Measurements from ENCODE around the gene RIOK2.

DNA sequence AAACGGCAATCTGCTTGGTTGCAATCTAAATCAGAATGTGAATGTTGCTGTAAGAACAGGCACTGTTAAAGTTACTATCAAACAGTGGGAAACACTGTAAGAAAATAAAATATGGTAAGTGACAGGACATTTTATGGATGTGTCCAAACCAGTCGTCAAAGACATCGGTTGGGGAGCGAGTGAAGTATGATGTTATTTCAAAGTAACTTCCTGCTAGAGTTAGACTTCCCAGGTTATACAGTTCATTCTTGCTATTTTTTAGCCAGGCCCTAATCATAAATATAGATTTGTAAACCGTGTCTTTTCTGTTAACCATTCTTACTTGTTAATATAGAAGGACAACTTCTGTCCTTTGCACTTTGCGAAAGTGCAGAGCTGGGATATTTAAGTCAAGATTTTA is 70.8 kb downstream of the RIOK2 start:
- TF ChIP-seq, protein P1, sequence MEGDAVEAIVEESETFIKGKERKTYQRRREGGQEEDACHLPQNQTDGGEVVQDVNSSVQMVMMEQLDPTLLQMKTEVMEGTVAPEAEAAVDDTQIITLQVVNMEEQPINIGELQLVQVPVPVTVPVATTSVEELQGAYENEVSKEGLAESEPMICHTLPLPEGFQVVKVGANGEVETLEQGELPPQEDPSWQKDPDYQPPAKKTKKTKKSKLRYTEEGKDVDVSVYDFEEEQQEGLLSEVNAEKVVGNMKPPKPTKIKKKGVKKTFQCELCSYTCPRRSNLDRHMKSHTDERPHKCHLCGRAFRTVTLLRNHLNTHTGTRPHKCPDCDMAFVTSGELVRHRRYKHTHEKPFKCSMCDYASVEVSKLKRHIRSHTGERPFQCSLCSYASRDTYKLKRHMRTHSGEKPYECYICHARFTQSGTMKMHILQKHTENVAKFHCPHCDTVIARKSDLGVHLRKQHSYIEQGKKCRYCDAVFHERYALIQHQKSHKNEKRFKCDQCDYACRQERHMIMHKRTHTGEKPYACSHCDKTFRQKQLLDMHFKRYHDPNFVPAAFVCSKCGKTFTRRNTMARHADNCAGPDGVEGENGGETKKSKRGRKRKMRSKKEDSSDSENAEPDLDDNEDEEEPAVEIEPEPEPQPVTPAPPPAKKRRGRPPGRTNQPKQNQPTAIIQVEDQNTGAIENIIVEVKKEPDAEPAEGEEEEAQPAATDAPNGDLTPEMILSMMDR (tag by site-specific recombination; IDR thresholded peaks at IDR 0.05): no peak
- TF ChIP-seq KLF16 (tag by site-specific recombination; IDR thresholded peaks at IDR 0.05) (no peak), ZNF174 (tag by site-specific recombination; IDR thresholded peaks at IDR 0.05) (no peak), MZF1 (tag by site-specific recombination; IDR thresholded peaks at IDR 0.05; ENCODE audit: borderline replicate concordance) (no peak), GLI2 (tag by site-specific recombination; IDR thresholded peaks at IDR 0.05; ENCODE audit: borderline replicate concordance, low read depth) (no peak), TCF7L2 (IDR thresholded peaks at IDR 0.05; ENCODE audit: borderline replicate concordance, low read depth, low read length) (no peak), ZNF843 (tag by site-specific recombination; IDR thresholded peaks at IDR 0.05) (no peak), YY1 (tag by site-specific recombination; IDR thresholded peaks at IDR 0.05) (no peak), SP2 (tag by site-specific recombination; IDR thresholded peaks at IDR 0.05) (no peak)
- TF ChIP-seq, protein P2, sequence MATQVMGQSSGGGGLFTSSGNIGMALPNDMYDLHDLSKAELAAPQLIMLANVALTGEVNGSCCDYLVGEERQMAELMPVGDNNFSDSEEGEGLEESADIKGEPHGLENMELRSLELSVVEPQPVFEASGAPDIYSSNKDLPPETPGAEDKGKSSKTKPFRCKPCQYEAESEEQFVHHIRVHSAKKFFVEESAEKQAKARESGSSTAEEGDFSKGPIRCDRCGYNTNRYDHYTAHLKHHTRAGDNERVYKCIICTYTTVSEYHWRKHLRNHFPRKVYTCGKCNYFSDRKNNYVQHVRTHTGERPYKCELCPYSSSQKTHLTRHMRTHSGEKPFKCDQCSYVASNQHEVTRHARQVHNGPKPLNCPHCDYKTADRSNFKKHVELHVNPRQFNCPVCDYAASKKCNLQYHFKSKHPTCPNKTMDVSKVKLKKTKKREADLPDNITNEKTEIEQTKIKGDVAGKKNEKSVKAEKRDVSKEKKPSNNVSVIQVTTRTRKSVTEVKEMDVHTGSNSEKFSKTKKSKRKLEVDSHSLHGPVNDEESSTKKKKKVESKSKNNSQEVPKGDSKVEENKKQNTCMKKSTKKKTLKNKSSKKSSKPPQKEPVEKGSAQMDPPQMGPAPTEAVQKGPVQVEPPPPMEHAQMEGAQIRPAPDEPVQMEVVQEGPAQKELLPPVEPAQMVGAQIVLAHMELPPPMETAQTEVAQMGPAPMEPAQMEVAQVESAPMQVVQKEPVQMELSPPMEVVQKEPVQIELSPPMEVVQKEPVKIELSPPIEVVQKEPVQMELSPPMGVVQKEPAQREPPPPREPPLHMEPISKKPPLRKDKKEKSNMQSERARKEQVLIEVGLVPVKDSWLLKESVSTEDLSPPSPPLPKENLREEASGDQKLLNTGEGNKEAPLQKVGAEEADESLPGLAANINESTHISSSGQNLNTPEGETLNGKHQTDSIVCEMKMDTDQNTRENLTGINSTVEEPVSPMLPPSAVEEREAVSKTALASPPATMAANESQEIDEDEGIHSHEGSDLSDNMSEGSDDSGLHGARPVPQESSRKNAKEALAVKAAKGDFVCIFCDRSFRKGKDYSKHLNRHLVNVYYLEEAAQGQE (tag by site-specific recombination; IDR thresholded peaks at IDR 0.05): no peak
- TF ChIP-seq, protein P3, sequence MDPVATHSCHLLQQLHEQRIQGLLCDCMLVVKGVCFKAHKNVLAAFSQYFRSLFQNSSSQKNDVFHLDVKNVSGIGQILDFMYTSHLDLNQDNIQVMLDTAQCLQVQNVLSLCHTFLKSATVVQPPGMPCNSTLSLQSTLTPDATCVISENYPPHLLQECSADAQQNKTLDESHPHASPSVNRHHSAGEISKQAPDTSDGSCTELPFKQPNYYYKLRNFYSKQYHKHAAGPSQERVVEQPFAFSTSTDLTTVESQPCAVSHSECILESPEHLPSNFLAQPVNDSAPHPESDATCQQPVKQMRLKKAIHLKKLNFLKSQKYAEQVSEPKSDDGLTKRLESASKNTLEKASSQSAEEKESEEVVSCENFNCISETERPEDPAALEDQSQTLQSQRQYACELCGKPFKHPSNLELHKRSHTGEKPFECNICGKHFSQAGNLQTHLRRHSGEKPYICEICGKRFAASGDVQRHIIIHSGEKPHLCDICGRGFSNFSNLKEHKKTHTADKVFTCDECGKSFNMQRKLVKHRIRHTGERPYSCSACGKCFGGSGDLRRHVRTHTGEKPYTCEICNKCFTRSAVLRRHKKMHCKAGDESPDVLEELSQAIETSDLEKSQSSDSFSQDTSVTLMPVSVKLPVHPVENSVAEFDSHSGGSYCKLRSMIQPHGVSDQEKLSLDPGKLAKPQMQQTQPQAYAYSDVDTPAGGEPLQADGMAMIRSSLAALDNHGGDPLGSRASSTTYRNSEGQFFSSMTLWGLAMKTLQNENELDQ (tag by site-specific recombination; IDR thresholded peaks at IDR 0.05; ENCODE audit: low read depth): no peak

Measured in HEK293 (cell line).